GM23338 (cell line): ENCODE results near the gene RAD51B. TPM values are rescaled to one million over a fixed set of nuclear protein-coding genes. Genes with fewer than 3 reads are reported as not detected.

Source experiments
- ATAC-seq: fragments of 200-7000 bp; cut with Tn5 transposase; 3 replicates; pipeline ENCODE4 v1.9.1; 2020
- DNase-seq: peaks from one replicate; pipeline ENCODE4 v3.0.0-alpha.2; 2015; ENCODE audit warnings: low spot score
- H2AFZ ChIP-seq: fragments of 200-600 bp; sonication (generic); 2 replicates; pipeline ENCODE4 v1.8.0; 2016; ENCODE audit warnings: antibody characterized with exemption, mild to moderate bottlenecking, moderate library complexity
- H3F3A ChIP-seq: fragments of 200-600 bp; sonication (generic); replicated peaks from 2 replicates; pipeline ENCODE4 v1.8.0; 2017; ENCODE audit warnings: antibody characterized with exemption, mixed run types, low read depth
- H3K27ac ChIP-seq: fragments of 200-600 bp; sonication (generic); 2 replicates; pipeline ENCODE4 v1.6.1; 2016; ENCODE audit warnings: low read depth
- H3K27me3 ChIP-seq: fragments of 200-600 bp; sonication (generic); 2 replicates; pipeline ENCODE4 v1.8.0; 2016; ENCODE audit warnings: mild to moderate bottlenecking, mixed run types, moderate library complexity; ENCODE audit not compliant: insufficient read depth
- H3K36me3 ChIP-seq: fragments of 200-600 bp; sonication (generic); 2 replicates; pipeline ENCODE4 v1.8.0; 2016; ENCODE audit warnings: mild to moderate bottlenecking; ENCODE audit not compliant: insufficient read depth
- H3K4me1 ChIP-seq: fragments of 200-600 bp; sonication (generic); 2 replicates; pipeline ENCODE4 v1.8.0; 2016; ENCODE audit warnings: mild to moderate bottlenecking, moderate library complexity; ENCODE audit not compliant: insufficient read depth
- H3K4me2 ChIP-seq: fragments of 200-600 bp; sonication (generic); 2 replicates; pipeline ENCODE4 v1.7.1; 2017; ENCODE audit warnings: mixed run types
- H3K4me3 ChIP-seq: fragments of 200-600 bp; sonication (generic); 2 replicates; pipeline ENCODE4 v1.6.1; 2016; ENCODE audit warnings: mixed run types
- H3K79me2 ChIP-seq: fragments of 200-600 bp; sonication (generic); replicated peaks from 2 replicates; pipeline ENCODE4 v1.8.0; 2017; ENCODE audit warnings: mild to moderate bottlenecking; ENCODE audit not compliant: insufficient read depth
- H3K9me2 ChIP-seq: fragments of 200-600 bp; sonication (generic); 2 replicates; pipeline ENCODE4 v1.8.0; 2017; ENCODE audit not compliant: insufficient read depth
- H4K20me1 ChIP-seq: fragments of 200-600 bp; sonication (generic); replicated peaks from 2 replicates; pipeline ENCODE4 v1.8.0; 2017; ENCODE audit warnings: mild to moderate bottlenecking; ENCODE audit not compliant: insufficient read depth
- H3K27ac Mint-ChIP-seq: 2 replicates; pipeline ENCODE4 v1.8.0; 2020; ENCODE audit warnings: inconsistent platforms, mild to moderate bottlenecking, moderate library complexity, mixed read lengths
- H3K27me3 Mint-ChIP-seq: 3 replicates; pipeline ENCODE4 v1.8.0; 2022; ENCODE audit warnings: low read depth, mild to moderate bottlenecking, moderate library complexity, mixed read lengths, inconsistent platforms; ENCODE audit not compliant: insufficient read depth, poor library complexity
- H3K36me3 Mint-ChIP-seq: 3 replicates; pipeline ENCODE4 v1.8.0; 2021; ENCODE audit warnings: low read depth, mild to moderate bottlenecking, inconsistent platforms, moderate library complexity, mixed read lengths
- H3K4me1 Mint-ChIP-seq: 3 replicates; pipeline ENCODE4 v1.8.0; 2020; ENCODE audit warnings: mild to moderate bottlenecking, inconsistent platforms, mixed read lengths
- H3K4me3 Mint-ChIP-seq: 3 replicates; pipeline ENCODE4 v1.8.0; 2021; ENCODE audit warnings: moderate library complexity, mild to moderate bottlenecking, inconsistent platforms, mixed read lengths
- H3K9me3 Mint-ChIP-seq: 3 replicates; pipeline ENCODE4 v1.8.0; 2020; ENCODE audit warnings: moderate library complexity, mild to moderate bottlenecking, inconsistent platforms, mixed read lengths
- EZH2phosphoT487 ChIP-seq: fragments of 200-600 bp; sonication (generic); IDR thresholded peaks from one replicate; pipeline ENCODE4 v1.8.1; 2018; ENCODE audit warnings: antibody characterized with exemption; ENCODE audit not compliant: unreplicated experiment
- JUNB ChIP-seq: IDR thresholded peaks from one replicate; pipeline ENCODE4 v1.6.1; 2016; ENCODE audit warnings: antibody characterized with exemption; ENCODE audit not compliant: unreplicated experiment
- NANOG ChIP-seq: IDR thresholded peaks from 2 replicates; pipeline ENCODE4 v1.6.1; 2016; ENCODE audit warnings: antibody characterized with exemption, borderline replicate concordance
- POLR2AphosphoS5 ChIP-seq: IDR thresholded peaks from 2 replicates; pipeline ENCODE4 v1.6.1; 2016; ENCODE audit warnings: antibody characterized with exemption, low read depth
- ZNF114 ChIP-seq: fragments of 250-450 bp; sonication (Bioruptor Pico); IDR thresholded peaks from 2 replicates; pipeline ENCODE4 v1.5.0; 2020; ENCODE audit warnings: mild to moderate bottlenecking, moderate library complexity
- polyA plus RNA-seq: library from polyadenylated mRNA; unstranded; fragments of >200 nt; fragmentation: Nextera tagmentation; extraction: Ambion mirVana; gene quantifications from 2 replicates; pipeline ENCODE4 v1.2.1, GENCODE V29; 2016
- total RNA-seq: library from RNA; depleted of rRNA; stranded (reverse); fragments of >200 nt; shearing (Covaris generic); gene quantifications from 2 replicates; pipeline ENCODE4 v1.2.3, GENCODE V29; 2014
- TF ChIP-seq, protein P1 (sequence below): IDR thresholded peaks from 2 replicates; pipeline ENCODE4 v1.6.1; 2016; ENCODE audit warnings: antibody characterized with exemption
- TF ChIP-seq, protein P2 (sequence below): fragments of 250-450 bp; sonication (Bioruptor Pico); IDR thresholded peaks from 2 replicates; pipeline ENCODE4 v1.5.0; 2020; ENCODE audit warnings: mild to moderate bottlenecking, moderate library complexity
- TF ChIP-seq, protein P3 (sequence below), 2 experiments: fragments of 200-600 bp in 1 of 2; sonication (generic) in 1 of 2; conservative IDR thresholded peaks; 2 replicates each; pipeline versions ENCODE4 v1.5.1 to v1.6.1; 2016 to 2017; ENCODE audit warnings: antibody characterized with exemption in 2 of 2, low read depth in 2 of 2, mild to moderate bottlenecking in 2 of 2, moderate library complexity in 1 of 2

Gene RAD51B
- total and polyA plus RNA-seq, 2 experiments from 2014 or later = 15.7 to 29.1 TPM

DNA sequence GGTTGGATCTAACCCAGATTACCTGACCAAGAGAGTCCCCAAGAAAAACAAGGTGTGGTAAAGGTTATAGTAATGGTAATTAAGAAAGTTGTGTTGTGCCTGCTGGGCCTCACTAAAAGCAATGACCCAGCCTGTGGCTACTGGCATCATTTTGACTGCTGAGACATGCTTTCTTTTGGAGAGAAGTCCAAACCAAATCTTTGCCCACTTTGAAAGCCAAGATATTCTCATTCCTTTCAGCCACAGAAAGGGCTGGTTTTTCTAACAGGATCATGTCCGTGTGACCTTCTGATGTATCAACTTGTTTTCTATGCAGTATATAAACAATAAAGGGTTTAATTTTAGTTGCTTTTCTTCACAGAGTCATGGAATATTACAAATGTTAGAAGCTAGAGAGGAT lies 388.6 kb downstream of the RAD51B start:
- Histone ChIP-seq H2AFZ (no peak overlapping the region), H3K4me1 (no peaks in the 10 kb centered on the region; the same call in 1 of the 2 replicates), H3K4me2 (no peak overlapping the region), H3K36me3 (no peaks in the 10 kb centered on the region), H3K27ac (no peak overlapping the region), H4K20me1 (no peaks in the 10 kb centered on the region), H3K27me3 (no peaks in the 10 kb centered on the region), H3K4me3 (no peak overlapping the region), H3K9me2 (no peaks in the 10 kb centered on the region), H3F3A (no peaks in the 10 kb centered on the region), H3K79me2 (no peaks in the 10 kb centered on the region)
- Mint-ChIP-seq H3K36me3 (no peaks in the 10 kb centered on the region), H3K27me3 (peaks cover 2% of the 10 kb centered on the region), H3K27ac (no peak overlapping the region), H3K9me3 (no peaks in the 10 kb centered on the region), H3K4me3 (no peak overlapping the region), H3K4me1 (peaks cover 13% of the 10 kb centered on the region)
- ATAC-seq (peak; percentile 61), DNase-seq (no peak)
- TF ChIP-seq EZH2phosphoT487 (no peak), NANOG (no peak)

DNA sequence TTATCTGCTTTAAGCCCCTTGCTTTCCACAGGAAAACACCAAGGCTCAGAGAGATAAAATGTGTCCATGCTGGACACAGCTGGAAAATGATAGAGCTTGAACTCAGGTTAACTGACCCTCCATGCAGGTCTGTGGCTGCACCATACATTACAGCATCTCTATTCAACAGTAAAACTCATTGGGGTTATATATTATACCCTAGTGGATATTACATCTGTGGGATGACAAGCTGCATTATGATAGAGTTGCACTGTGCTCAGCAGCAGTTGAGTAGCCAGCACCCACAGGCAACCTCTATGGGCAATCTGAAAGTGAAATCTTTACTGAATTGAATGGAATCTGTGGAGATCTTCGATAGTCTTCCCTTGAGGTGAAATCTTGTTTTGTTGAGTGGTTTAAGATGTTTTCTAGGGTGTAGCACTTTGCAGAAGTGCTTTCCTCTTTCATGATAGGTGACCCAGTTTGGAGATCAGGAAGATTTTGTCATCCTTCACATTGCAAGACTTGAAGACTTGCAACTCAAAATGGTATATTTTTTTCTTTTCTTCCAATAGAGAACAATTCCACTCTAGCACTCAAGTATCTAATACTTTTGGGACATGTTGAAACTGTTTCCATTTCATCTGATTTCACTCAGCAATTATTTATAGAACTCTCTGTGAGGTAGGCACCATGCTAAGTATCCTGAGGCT lies 389.2 kb downstream of the RAD51B start:
- Mint-ChIP-seq H3K4me3 (no peak overlapping the region), H3K27ac (no peak overlapping the region), H3K4me1 (peaks cover 13% of the 10 kb centered on the region), H3K27me3 (peaks cover 2% of the 10 kb centered on the region), H3K36me3 (no peaks in the 10 kb centered on the region), H3K9me3 (no peaks in the 10 kb centered on the region)
- no peak overlapping the region for H2AFZ ChIP-seq
- DNase-seq (no peak), ATAC-seq (no peak)
- H3K4me1 ChIP-seq = no peaks in the 10 kb centered on the region; the same call in 1 of the 2 replicates
- H3K27me3 ChIP-seq = no peaks in the 10 kb centered on the region
- H3K4me3 ChIP-seq = no peak overlapping the region
- H3K4me2 ChIP-seq = no peak overlapping the region
- no peaks in the 10 kb centered on the region for H4K20me1 ChIP-seq
- no peaks in the 10 kb centered on the region for H3F3A ChIP-seq
- H3K36me3 ChIP-seq = no peaks in the 10 kb centered on the region
- no peak overlapping the region for H3K27ac ChIP-seq
- peaks cover 3% of the 10 kb centered on the region; the same call in 1 of the 2 replicates for H3K9me2 ChIP-seq
- no peaks in the 10 kb centered on the region for H3K79me2 ChIP-seq
- TF ChIP-seq, protein P1, sequence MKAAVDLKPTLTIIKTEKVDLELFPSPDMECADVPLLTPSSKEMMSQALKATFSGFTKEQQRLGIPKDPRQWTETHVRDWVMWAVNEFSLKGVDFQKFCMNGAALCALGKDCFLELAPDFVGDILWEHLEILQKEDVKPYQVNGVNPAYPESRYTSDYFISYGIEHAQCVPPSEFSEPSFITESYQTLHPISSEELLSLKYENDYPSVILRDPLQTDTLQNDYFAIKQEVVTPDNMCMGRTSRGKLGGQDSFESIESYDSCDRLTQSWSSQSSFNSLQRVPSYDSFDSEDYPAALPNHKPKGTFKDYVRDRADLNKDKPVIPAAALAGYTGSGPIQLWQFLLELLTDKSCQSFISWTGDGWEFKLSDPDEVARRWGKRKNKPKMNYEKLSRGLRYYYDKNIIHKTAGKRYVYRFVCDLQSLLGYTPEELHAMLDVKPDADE = no peak
- TF ChIP-seq ZNF114 (CRISPR knock-in tag) = no peak
- no peak for TF ChIP-seq JUNB
- TF ChIP-seq POLR2AphosphoS5 = no peak
- no peak for TF ChIP-seq EZH2phosphoT487
- TF ChIP-seq, protein P2, sequence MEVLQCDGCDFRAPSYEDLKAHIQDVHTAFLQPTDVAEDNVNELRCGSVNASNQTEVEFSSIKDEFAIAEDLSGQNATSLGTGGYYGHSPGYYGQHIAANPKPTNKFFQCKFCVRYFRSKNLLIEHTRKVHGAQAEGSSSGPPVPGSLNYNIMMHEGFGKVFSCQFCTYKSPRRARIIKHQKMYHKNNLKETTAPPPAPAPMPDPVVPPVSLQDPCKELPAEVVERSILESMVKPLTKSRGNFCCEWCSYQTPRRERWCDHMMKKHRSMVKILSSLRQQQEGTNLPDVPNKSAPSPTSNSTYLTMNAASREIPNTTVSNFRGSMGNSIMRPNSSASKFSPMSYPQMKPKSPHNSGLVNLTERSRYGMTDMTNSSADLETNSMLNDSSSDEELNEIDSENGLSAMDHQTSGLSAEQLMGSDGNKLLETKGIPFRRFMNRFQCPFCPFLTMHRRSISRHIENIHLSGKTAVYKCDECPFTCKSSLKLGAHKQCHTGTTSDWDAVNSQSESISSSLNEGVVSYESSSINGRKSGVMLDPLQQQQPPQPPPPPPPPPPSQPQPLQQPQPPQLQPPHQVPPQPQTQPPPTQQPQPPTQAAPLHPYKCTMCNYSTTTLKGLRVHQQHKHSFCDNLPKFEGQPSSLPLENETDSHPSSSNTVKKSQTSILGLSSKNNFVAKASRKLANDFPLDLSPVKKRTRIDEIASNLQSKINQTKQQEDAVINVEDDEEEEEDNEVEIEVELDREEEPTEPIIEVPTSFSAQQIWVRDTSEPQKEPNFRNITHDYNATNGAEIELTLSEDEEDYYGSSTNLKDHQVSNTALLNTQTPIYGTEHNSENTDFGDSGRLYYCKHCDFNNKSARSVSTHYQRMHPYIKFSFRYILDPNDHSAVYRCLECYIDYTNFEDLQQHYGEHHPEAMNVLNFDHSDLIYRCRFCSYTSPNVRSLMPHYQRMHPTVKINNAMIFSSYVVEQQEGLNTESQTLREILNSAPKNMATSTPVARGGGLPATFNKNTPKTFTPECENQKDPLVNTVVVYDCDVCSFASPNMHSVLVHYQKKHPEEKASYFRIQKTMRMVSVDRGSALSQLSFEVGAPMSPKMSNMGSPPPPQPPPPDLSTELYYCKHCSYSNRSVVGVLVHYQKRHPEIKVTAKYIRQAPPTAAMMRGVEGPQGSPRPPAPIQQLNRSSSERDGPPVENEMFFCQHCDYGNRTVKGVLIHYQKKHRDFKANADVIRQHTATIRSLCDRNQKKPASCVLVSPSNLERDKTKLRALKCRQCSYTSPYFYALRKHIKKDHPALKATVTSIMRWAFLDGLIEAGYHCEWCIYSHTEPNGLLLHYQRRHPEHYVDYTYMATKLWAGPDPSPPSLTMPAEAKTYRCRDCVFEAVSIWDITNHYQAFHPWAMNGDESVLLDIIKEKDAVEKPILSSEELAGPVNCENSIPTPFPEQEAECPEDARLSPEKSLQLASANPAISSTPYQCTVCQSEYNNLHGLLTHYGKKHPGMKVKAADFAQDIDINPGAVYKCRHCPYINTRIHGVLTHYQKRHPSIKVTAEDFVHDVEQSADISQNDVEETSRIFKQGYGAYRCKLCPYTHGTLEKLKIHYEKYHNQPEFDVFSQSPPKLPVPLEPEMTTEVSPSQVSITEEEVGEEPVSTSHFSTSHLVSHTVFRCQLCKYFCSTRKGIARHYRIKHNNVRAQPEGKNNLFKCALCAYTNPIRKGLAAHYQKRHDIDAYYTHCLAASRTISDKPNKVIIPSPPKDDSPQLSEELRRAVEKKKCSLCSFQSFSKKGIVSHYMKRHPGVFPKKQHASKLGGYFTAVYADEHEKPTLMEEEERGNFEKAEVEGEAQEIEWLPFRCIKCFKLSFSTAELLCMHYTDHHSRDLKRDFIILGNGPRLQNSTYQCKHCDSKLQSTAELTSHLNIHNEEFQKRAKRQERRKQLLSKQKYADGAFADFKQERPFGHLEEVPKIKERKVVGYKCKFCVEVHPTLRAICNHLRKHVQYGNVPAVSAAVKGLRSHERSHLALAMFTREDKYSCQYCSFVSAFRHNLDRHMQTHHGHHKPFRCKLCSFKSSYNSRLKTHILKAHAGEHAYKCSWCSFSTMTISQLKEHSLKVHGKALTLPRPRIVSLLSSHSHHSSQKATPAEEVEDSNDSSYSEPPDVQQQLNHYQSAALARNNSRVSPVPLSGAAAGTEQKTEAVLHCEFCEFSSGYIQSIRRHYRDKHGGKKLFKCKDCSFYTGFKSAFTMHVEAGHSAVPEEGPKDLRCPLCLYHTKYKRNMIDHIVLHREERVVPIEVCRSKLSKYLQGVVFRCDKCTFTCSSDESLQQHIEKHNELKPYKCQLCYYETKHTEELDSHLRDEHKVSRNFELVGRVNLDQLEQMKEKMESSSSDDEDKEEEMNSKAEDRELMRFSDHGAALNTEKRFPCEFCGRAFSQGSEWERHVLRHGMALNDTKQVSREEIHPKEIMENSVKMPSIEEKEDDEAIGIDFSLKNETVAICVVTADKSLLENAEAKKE (CRISPR knock-in tag) = no peak
- TF ChIP-seq, protein P3, sequence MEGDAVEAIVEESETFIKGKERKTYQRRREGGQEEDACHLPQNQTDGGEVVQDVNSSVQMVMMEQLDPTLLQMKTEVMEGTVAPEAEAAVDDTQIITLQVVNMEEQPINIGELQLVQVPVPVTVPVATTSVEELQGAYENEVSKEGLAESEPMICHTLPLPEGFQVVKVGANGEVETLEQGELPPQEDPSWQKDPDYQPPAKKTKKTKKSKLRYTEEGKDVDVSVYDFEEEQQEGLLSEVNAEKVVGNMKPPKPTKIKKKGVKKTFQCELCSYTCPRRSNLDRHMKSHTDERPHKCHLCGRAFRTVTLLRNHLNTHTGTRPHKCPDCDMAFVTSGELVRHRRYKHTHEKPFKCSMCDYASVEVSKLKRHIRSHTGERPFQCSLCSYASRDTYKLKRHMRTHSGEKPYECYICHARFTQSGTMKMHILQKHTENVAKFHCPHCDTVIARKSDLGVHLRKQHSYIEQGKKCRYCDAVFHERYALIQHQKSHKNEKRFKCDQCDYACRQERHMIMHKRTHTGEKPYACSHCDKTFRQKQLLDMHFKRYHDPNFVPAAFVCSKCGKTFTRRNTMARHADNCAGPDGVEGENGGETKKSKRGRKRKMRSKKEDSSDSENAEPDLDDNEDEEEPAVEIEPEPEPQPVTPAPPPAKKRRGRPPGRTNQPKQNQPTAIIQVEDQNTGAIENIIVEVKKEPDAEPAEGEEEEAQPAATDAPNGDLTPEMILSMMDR (conservative IDR thresholded peaks at IDR 0.05; ENCODE audit: low read depth in 2 of 2) = no peak
- TF ChIP-seq NANOG = no peak
